GM19239 (cell line): Measurements from ENCODE around the gene CRABP2.

Experiments
- DNase-seq: peaks from one replicate; pipeline ENCODE4 v3.0.0; 2011; ENCODE audit warnings: low spot score; ENCODE audit not compliant: insufficient read length
- FAIRE-seq: peaks from 2 replicates; lab custom pipeline; 2011; peaks lifted over from hg19 to GRCh38; lab: Jason Lieb, UNC

Gene CRABP2

DNA sequence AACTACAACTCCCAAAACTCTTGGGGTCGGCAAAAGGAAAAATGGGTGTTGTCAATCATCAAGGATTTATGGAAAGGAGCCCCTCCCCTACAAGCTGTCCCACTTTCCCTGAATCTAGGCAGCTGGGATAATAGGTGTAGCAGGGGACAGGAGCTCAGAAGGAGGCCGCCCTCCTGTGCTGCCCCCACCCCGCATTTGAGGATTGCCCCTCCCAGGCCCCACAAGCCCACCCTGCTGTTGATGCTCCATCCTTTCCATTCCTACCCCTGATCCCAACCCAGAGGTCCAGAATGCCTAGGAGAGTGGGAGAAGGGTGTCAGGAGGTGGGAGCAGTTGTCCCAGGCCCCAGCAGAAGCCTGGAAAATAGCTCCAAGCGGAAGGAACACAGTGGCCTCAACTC, 37.4 kb upstream of the CRABP2 start:
- no peak for FAIRE-seq
- no peak for DNase-seq

DNA sequence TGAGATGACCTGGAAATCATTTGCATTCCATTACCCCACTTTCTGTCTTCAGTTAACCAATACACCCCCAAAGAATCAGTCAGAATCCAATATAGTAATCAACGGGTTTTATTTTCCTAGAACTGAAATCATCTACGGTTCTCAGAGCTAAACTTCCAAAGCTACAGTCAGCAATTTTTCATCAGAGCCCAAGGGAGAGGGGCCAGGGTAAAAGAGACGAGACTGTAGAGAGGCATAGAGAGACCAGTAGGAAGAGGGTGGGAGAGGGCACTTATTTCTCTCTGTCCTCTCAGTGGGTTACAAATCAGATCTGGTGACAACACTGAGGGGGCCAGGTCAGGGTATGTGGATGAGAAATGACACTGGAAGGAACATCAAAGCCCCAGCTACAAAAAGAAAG, 36.6 kb upstream of the CRABP2 start:
- no peak for FAIRE-seq
- no peak for DNase-seq

DNA sequence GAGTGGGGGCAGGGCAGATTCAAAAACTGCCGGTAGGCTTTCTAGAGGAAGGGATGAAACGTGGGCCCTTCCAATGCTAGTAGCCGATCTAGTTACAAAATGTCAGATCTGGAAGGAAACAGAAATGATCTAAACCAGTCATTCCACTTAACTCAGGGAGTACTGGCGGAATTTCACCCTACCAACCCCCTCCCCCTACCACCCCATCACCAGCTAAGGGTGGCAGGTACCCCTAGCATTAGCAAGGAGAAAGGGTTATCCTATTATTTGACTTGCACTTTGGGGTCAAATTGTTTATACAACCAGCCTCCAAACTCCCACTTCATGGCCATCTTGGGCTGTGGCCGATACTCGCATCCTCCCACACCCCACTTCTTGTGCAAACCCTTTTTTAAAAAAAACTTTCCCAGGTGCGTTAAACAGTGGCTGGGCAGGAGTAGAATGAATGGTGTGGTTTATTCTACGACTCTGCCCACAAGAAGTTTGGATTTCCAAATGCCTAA, 36.1 kb upstream of the CRABP2 start:
- FAIRE-seq: no peak
- DNase-seq: no peak

DNA sequence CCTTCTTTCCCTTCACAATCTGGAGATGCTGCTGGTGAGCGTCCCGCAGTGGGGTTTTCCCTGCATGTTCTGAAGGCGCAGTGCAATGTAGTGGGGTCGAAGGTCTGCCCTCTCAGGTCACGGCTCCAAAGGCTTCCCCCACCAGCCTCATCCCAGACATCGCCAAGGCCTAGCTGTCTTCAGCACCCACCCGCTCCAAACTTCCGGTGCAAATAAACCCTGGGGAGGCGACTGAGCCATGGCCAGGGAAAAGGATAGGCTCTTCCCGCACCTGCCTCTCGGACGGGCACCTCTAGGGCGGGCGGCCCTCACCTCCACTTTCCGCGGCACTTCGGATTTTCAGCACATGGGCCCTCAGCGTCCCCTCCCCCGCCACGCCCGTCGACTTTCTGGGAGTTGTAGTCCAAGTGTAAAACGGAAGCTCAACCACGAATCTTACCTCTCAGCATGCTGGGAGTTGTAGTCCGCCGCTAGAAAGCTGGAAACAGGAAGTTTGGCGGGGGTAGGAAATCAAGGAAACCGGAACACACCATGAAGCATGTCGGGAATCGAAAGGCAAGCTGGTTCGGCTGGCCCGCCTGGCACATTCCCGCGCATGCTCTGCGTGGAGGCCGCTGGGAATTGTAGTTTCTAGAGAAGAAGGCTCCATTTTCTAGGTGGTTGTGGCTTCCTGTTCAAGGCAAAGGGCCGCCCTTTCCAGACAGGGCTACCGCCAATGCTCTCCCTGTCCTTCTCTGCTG, 35.5 kb upstream of the CRABP2 start, which contains the start of gene MRPL24:
TSS of gene MRPL24 (minus strand) at position 348 of the 740 bp plus-strand sequence. CDS start 2,384 bp downstream, outside the sequence.
- FAIRE-seq (peak; percentile 98), DNase-seq (peak; percentile 86)

DNA sequence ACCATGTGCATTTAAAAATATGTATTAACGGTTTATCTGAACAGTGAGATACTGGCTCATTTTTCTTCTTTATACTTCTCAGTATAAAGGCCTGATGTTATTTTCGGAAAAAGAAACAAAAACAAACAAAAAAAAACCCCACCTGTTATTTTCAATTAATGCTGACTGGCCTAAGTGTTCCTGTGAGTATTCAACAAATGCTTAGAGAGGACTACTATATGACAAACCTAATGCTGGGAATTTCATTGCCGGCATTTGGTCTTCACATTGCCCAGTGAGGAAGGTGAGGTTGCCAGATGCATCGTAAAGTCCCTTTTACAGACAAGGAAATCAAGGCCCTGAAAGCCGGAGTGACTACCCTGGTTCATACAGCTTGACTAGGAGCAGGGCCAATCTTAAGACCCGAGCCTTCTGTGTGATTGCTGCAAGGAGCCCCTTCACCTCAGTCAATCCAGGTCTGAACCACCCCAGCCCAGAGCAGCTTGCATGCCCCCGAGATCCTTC, 34.9 kb upstream of the CRABP2 start:
- FAIRE-seq: peak; percentile 49
- DNase-seq: no peak

DNA sequence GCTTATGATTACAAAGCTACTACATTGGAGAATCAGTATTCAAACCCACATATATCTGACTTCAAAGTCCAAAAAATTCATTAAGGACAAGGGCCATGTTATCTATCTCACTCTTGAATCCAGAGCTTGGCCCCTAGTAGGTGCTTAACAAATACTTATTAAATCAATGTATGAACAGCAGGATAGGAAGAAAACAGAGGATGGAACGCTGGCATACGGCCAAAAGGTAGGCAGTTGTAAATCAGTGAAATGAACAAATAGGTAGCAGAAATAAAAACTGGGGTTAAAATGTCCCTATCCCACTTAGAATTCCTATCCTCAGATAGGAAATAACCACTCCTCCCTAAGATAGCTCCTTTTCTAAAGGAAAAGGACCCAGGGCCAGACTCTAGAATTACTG, 33.5 kb upstream of the CRABP2 start:
- no peak for DNase-seq
- FAIRE-seq: no peak

DNA sequence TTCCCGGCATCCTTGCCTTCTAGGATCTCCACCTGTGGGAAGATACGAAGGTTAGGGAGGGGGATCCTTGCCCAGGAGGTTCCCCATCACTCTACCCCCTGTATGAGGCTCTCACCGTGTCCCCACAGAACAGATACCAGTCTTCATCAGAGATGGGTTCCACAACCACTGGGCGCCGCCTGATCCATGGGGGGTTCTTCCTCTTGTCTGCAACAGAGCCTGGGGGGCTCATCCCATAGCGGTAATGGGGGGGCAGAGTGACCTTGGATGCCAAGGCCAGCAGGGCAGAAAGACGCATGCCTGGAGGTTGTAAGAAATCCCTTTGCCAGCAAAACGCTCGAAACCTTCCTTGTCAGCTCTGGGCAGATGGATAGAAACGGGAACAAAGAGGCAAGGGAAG, 33.0 kb upstream of the CRABP2 start:
- DNase-seq: no peak

DNA sequence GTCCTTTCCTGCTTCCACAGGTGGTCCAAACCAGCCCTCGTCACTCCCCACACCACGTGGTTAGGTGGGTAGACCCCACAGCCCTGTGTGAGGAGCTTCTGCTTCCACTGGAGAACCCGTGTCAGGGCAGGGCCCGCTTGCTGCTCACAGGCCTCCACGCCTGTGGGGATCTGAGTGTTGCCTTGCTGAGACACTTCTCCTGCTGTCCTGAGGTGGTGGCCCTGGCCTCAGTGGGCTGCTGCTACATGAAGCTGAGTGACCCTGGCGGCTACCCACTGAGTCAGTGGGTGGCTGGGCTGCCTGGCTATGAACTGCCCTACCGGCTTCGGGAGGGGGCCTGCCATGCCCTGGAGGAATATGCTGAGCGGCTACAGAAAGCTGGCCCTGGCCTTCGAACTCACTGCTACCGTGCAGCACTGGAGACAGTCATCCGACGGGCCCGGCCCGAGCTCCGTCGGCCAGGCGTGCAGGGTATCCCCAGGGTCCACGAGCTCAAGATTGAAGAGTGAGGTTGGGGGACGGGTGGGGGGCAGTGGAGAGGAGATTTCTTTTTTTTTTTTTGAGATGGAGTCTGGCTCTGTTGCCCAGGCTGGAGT, 28.7 kb upstream of the CRABP2 start:
- no peak for DNase-seq
- no peak for FAIRE-seq

More for the DNA sequence above, 33.0 kb upstream of the CRABP2 start:
- no peak for FAIRE-seq

DNA sequence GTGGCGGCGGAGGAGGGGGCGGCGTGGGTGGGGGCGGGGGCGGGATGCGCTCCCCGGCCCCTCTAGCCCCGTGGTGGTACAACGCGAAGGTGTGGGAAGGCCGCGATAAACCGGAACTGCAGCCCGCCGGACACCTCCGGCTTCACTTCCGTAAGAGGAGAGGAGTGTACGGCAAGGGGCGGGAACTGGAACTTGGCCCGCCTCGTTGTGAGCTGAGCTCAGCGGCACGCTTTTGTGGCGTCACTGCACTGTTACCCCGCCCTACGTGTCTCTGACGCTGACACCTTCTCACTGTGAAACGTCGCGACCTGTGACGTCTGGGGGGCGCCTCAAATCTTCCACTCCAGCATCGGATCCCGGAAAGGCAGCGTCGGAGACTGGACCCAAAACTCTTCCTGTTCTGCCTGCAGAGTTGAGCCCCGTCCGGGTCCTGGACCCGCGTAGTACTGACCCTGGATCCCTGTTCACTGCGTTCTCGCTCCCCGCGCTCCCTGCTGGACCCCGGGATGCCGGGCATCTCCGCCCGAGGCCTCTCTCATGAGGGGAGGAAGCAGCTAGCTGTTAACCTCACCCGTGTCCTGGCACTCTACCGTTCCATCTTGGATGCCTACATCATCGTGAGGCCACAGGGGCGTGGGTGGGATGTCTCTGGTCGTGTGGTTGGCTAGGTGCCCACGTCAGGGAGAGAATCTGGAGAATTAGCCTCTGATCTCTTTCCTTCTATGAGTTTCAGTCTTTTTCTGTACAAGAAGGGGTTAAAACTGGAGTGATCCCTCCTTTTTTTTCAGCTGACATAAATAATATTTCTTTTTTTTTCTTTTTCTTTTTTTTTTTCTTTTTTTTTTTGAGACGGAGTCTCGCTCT, 23.4 kb upstream of the CRABP2 start, which contains the start of gene ISG20L2:
TSS of gene ISG20L2 (minus strand) at position 168 of the 864 bp plus-strand sequence. CDS start 1,114 bp downstream, outside the sequence.
- FAIRE-seq (peak; percentile 95), DNase-seq (peak; percentile 86)

DNA sequence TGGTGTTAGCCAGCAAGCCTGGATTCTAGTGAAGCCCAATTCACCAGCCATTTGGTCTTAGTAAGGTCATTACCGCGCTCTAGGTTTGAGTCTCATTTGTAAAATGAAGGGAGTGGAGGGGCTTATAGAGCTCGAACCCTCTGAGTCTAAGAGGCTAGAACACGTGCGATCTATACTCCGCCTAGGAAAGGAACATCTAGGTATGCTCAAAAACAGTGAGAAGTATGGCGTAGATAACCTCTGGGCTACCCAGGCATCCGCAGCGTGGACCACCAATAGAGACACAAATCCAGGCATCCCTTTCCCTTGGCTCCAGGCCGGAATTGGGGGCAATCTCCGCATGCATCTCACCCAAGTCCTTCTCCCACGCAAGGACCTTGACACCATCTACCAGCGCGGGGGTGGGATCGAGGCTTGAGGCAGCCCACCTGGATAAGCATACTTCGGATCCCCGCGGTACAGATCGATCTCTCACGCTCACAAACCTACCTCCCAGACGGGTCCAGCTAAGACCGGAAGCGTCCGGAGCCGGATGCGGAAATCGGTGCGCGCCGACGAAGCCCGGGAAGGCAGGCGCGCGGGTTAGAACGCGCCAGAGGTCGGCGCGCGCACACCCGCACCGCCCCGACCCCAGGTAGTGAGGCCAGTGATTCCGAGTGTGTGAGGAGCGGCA, 22.7 kb upstream of the CRABP2 start, which contains the start of gene METTL25B:
TSS of gene METTL25B (plus strand) at position 544 of the 673 bp plus-strand sequence. CDS start 636 bp downstream, outside the sequence.
- FAIRE-seq (no peak), DNase-seq (peak; percentile 65)

DNA sequence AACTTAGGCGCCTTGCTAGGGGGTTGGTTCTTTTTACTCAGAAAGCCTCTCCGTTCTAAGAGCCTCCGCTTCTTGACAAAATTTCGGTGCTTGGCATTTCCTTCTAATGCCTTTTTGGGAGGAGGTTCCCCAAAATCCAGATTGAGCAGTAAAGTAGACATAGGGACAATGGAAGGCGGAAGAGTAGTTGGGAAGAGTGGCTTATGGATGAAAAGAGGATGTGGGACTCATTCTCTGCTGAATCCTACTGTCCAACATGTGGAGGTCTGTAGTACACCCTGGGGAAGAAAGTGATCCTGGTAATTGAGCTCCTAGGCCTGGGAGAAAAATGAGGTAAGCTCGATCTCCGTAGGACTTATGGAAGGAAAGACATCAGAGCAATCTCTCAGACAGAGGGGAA, 22.1 kb upstream of the CRABP2 start:
- FAIRE-seq: no peak
- DNase-seq: no peak

DNA sequence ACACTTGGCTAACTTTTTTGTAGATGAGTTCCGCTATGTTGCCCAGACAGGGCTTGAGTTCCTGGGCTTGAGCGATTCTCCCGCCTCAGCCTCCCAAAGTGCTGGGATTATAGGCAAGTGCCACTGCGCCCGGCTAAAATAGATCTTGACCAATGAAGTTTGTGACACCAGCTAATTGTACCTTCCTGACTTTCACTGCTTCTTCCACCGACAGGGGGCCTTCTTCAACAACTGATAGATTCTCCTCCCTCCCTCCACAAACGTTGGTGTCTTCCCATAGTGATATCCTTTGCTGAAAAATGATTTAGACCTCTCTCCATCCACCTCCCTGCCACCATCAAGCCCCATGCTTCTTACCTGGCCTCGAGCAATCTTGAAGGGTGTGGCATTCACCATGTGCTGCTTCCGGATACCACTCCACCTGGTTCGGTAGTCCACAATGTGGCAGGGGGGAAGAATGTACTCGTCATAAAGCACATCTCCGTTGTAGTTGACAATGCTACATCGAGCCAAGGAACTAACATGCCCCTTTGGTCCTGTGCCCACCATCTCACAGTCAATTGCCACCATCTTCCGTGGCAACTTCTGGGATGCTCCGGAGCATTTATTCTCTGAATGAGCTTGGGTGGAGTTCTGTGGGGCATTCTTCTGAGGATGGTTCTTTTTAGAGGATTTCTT, 21.3 kb upstream of the CRABP2 start:
- DNase-seq (peak; percentile 47), FAIRE-seq (peak; percentile 79)

DNA sequence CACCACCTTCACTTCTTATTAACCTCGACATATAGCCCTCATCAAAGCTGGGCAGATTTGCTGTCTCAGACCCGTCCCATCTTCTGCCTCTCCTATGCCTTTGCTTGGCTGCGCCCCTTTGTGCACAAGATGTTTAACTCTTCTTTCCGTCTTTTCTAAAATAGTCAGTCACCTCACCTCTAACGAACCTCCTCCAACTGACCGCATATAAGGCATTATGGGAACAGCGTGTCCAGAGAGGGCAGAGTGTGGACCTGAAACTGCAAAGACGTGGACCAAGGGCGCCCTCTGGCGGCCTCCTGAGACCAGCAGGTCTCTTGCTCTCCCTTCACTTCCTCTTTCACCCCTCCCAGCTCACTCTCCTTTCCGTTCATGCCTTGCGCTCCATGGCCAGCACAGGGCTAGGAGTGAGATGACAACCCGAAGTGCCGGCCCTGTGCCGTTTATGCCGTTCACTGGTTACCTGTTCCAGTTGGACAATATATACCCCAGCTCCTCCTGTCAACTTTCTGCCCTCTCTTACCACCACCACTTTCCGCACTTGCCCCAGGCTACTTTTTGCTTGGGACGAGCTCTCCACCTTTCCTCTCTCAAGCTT, 20.4 kb upstream of the CRABP2 start:
- DNase-seq (peak; percentile 71), FAIRE-seq (peak; percentile 89)

DNA sequence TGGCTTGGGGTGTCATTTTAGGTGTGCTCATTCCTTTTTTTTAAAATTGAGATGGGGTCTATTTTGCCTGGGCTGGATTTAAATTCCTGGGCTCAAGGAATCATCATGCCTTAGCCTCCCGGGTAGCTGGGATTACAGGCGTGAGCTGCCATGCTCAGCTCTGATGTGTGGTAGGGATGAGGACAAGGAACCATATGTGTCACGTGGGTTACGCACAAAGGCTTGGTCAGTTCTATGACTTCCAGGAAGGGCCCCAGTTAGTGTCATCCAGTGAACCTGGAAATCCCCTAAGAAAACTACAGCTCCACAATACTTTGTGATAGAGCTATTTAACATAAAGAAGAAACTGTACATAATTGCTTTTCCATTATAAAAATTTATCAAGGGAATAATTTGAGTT, 16.2 kb upstream of the CRABP2 start:
- no peak for FAIRE-seq
- no peak for DNase-seq

DNA sequence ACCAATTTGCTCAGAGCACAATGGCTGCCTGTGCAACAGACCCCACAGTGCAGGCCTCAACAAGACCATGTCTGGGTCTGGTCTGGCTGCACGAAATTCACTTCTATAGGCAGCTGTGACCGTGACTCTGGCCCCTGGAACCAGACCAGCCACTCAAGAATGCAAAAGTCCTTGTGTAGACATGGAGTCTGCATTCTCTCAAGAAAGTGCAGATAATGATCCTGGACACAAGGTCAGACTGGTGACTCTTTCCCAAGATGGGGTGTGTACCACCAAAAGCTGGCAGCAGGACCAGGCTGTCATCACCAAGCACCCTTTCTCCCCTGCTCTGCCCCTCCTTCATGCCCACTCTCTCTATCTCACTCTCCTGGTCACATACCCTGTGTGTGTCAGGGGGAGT, 15.7 kb upstream of the CRABP2 start:
- DNase-seq (no peak), FAIRE-seq (no peak)

DNA sequence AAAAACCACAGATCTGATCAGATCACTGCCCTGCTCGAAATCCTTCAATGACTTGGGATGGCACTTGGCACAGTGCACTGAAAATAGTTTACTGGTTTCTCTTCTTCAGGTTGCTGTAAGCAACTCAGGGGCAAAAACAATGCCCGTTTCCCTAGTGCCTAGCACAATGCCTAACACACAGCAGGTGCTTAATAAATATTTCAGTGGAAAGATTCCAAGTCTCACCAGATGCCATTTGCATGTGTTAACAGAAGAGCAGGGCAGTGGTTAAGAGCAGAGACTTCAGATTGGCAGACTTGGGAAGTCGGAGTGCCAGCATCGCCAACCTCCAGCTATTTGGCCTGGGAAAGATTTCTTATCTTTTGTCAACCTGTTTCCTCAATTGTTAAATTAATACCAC, 12.0 kb upstream of the CRABP2 start:
- no peak for FAIRE-seq

DNA sequence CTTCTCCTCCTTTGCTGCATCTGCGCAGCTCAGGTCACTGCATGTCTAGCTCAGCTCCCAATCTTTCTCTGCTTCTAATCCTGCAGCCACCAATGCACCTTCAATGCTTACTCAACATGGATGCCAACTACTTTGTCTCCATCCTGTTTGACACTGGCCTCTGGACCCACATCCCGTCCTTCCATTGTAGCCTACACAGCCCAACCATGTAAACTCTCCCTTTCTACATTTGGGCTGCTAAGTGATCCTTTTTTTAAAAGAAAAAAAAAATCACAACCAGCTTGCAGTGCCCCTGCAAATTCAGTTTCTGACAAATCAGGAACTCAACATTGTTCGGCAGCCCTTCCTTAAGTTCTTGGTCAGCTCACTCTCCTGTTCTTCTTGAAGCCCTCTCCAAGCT, 9.4 kb upstream of the CRABP2 start:
- no peak for DNase-seq
- no peak for FAIRE-seq

More for the DNA sequence above, 12.0 kb upstream of the CRABP2 start:
- DNase-seq: no peak

DNA sequence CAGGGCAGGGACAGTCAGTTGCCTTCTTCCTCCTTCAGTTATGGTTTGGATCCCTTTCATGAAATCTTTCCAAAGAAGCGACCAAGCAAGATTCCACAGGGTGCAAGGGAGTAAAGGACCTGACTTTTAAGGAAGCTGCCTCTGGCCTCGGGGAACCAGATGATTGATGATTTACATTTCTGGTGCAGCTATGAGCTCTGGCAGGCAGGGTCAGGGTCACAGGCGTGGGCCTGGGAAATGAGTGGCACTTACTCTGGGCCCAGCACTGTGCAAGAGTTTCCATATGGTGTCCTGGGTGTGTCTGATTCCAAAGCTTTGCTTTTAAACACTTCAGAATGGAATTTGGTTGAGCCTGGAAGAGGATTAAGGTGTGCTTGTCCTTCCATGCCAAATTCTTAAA, 7.2 kb upstream of the CRABP2 start:
- DNase-seq (no peak), FAIRE-seq (no peak)
